Measurements from ENCODE around the gene PINK1. TPM values are rescaled to one million over a fixed set of nuclear protein-coding genes. Genes with fewer than 3 reads are reported as not detected.
A peak's percentile ranks its signal among the peaks of the same experiment; 100 is the strongest.

The PINK1 gene
- total RNA-seq, 1 donor from 2014 or later: 44.3 TPM

DNA sequence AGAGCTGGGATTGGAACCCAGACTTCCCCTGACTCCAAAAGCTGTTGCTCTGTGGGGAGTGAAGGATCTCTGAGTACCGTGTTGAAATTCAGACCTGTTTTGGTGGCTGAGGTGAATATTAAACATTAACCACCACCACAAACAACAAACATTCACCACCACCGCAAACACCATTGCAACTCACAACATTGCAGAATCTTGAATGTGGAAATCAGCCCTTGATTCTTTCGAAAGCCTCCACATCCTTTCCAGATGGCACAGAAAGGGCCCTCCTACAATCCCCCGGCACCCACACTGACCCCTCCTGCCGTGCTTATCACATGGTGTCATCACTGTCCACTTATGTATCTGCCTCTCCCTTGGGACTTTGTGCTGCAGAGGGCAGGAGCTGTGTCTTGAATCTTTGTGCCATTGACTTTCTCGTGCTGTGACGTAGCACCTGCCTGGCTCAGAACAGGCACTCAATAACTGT lies 42.9 kb upstream of the PINK1 start:
- peak; percentile 35 for DNase-seq (ENCODE audit: low read depth)
- no peak for TF ChIP-seq CTCF (conservative IDR thresholded peaks at IDR 0.05; ENCODE audit: low read depth, low read length)
- H3K4me3 ChIP-seq (ENCODE audit: low read depth, low read length): peak overlapping the region; percentile 43

- H3K4me3 ChIP-seq (ENCODE audit: low read depth, low read length): no peak overlapping the region
- TF ChIP-seq CTCF (conservative IDR thresholded peaks at IDR 0.05; ENCODE audit: low read depth, low read length): no peak
- DNase-seq (ENCODE audit: low read depth): no peak
Measured at GRCh38 chr1:20593756-20594155, 39.5 kb upstream of the PINK1 start.

DNA sequence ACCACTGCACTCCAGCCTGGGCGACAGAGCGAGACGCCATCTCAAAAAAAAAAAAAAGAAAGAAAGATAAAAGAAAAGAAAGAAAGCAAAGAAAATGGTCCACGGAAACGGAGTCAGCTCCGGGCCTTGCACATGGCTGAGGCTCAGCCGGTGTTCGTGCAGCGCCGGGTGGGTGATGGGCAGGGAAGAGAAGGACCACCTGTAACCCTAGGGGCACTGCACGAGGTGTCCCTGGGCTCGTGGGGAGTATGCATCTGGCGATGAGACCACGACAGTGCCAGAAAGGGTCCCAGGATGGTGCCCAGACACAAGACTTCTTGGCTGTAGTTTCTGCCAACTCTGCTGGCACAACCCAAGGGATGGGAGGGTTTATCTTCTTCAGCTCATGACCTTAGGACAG lies 38.5 kb upstream of the PINK1 start:
- H3K4me3 ChIP-seq (ENCODE audit: low read depth, low read length): no peak overlapping the region
- TF ChIP-seq CTCF (conservative IDR thresholded peaks at IDR 0.05; ENCODE audit: low read depth, low read length): no peak
- DNase-seq (ENCODE audit: low read depth): no peak

DNA sequence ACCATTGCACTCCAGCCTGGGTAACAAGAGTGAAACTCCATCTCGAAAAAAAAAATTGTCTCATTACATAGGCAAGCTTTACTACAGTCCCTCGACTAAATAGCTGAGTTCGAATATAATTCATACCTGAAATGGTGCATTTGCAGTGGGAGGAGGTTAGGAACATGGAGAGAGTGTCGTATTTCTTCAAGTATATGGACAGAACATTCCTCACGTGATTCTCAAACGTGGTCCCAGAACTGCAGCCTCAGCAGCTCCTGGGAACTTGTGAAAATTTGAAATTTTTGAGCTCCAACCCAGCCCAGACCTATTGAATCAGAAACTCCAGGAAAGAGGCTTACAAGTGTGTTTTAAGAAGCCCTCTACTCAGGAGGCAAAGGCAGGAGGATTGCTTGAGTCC lies 37.2 kb upstream of the PINK1 start:
- no peak for TF ChIP-seq CTCF (conservative IDR thresholded peaks at IDR 0.05; ENCODE audit: low read depth, low read length)
- no peak for DNase-seq (ENCODE audit: low read depth)
- no peak overlapping the region for H3K4me3 ChIP-seq (ENCODE audit: low read depth, low read length)

GRCh38 chr1:20597650-20598049 lies 35.6 kb upstream of the PINK1 start:
- DNase-seq (ENCODE audit: low read depth): no peak
- no peak for TF ChIP-seq CTCF (conservative IDR thresholded peaks at IDR 0.05; ENCODE audit: low read depth, low read length)

GRCh38 chr1:20600156-20600555 lies 33.1 kb upstream of the PINK1 start:
- DNase-seq (ENCODE audit: low read depth): no peak
- no peak for TF ChIP-seq CTCF (conservative IDR thresholded peaks at IDR 0.05; ENCODE audit: low read depth, low read length)
- no peak overlapping the region for H3K4me3 ChIP-seq (ENCODE audit: low read depth, low read length)

More at GRCh38 chr1:20597650-20598049, 35.6 kb upstream of the PINK1 start:
- no peak overlapping the region for H3K4me3 ChIP-seq (ENCODE audit: low read depth, low read length)

DNA sequence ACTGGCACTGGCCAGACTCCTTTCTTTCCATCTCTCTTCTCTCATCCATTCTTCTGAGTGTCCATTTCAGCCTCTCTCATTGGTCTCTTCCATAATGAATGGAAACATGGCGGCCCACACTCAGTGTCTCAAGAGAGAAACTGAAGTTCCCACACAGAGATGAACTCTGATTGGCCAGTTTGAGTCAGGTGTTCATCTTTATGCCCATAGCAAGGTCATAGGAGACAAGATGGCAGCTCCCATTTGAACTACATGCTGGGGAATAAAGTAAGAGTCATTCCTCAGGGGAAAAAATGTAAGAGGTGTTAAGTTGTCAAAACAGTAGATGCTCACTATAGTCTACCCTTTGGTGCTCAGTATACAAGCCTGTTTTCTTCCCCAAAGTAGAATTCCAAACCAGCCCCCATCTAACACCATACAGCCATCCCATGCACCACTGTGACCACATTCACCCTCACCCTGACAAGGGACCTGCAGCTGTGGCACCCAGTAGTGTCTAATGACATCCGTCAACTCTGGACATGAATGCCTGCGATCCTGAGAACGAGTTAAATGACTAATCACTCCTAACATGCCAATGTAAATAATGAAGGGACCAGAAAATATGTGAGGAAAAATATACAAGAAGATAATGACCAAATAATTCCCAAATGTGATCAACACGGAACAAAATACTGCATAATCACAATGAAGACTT lies 32.0 kb upstream of the PINK1 start:
- no peak for TF ChIP-seq CTCF (conservative IDR thresholded peaks at IDR 0.05; ENCODE audit: low read depth, low read length)
- DNase-seq (ENCODE audit: low read depth): no peak
- H3K4me3 ChIP-seq (ENCODE audit: low read depth, low read length): no peak overlapping the region
